Stimulated activated CD4-positive, alpha-beta T cell treated with anti-CD3 and anti-CD28 coated beads, Interleukin-1b, Interleukin-23, amount 100 ng/mL, for 24 hours (primary cell): Measurements from ENCODE around the gene TTC8.

Source experiments
- DNase-seq, 4 experiments: peaks; one replicate each; pipeline ENCODE4 v3.0.0-alpha.2; 2020; ENCODE audit warnings: low read depth in 4 of 4, low spot score in 1 of 4

The TTC8 gene

DNA sequence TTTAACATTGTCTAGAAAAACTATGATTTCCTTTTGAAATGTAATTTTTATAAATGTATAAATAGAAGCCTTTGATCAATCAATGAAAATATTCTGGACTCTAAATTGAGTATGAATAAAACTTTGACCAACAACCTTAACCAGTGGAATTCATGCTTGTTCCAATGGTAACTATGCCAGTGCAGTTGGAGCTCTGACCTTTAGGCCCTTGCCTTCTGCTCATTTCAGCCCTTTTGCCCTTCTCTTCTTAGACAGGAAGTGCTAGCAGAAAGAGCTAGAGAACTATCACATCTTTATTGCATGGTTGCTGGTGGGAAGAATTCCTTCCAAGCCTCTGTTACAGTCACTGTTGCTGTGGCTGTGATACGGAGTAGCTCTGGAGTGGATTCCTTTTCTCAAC, 39.7 kb downstream of the TTC8 start:
- no peak for DNase-seq

DNA sequence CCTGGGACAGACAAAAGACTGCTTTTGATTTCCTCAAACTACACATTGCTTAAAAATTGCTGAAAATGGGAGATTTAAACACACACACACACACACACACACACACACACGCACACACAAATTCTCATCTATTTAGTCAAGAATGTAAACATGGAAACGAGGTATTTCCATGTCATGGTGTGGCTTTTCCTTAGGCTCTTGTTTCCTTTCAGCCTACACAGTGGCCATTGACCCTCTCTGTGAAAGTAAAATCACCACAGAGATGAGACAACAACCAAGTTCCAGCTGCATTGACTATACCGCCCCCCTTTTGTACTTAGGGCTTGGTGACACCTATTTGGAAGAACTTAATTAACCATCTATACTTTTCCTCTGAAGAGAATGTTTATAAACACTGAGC, 41.9 kb downstream of the TTC8 start:
- DNase-seq = no peak

DNA sequence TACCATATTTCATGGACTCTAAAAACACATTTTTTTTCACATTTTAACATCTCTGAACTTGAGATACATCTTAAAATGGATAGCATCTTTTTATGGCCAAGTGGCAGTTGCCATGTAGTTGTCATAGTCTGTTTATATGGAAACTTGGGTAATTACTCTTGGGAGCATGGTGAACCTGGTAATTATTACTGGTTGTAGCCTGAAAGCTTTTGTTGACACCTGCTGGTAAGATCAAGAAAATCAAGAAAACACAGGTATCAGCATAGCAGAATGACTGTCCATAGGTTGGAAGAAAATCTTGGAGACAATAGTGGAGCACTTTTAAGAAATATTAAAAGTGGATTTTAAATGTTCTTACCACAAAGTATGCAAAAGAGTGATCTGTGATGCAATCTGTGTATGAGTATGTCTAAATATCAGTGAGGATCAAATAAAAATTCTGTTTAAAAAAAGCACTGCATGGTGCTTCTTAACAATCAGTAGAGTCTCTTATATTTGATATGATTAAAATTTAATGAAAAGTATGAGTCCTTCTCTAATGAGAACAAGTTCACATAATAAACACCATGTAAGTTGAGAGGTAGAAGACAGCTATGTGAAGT, 44.2 kb downstream of the TTC8 start:
- no peak for DNase-seq

DNA sequence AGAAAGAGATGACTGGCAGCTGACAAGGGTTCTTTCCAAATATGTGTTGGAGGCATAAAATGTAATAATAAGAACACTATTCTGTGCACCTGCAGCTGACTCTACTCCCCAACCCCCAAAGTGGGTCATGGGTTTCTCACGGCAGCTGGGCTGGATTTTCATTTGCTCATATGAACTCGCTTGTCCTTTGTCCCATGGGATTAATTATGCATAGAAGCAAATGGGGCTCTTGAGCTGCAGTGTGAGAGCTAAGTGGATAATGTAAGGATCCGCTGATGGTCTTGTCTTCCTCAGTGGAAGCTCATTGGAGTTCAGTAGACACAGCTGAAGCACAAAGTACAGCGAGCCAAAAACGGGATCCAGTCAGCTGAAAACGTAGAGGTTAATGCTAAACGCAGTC, 46.3 kb downstream of the TTC8 start:
- no peak for DNase-seq

DNA sequence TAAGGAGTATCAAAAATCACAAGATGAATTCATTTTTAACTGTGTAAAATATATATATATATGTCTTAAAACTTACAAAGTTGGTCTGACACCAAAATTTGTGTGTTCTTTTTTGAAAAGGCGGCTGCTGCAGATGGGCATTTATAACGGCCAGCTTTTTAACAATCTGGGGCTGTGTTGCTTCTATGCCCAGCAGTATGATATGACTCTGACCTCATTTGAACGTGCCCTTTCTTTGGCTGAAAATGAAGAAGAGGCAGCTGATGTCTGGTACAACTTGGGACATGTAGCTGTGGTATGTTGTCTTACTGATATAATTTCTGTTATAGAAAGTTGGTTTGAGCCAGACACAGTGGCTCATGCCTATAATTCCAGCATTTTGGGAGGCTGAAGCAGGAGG, 47.0 kb downstream of the TTC8 start:
- no peak for DNase-seq

DNA sequence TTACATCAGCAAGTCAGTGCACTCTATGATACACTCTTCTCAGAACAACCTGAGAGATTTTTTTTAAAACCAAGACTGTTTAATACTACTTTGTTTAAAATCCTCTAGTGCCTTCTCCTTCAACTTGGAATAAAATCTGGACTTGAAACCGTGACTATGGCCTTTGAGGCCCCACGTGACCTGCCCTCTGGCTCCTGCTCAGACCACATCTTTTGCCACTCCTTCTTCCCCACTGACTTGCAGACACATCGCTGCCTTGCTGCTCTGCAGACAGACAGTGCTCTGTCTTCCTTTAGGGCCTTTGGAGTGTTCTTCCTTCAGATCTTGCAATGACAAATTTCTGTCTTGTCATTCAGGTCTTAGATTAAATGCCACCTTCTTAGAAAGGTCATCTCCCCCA, 48.5 kb downstream of the TTC8 start:
- DNase-seq = no peak

DNA sequence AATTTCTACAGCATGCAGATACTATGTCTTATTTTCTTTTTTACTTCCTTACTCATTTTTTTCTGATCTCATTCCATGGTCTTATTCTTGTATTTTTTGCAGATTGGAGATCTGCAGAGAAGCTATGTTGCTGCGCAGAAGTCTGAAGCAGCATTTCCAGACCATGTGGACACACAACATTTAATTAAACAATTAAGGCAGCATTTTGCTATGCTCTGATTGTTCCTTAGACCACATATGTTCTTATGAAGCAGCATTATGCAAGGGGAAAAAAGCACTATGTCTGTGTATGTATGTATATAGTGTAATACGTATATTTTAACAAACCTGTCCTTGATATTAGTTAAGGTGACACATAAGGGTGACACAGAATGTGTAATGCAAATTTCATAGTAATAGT, 52.7 kb downstream of the TTC8 start:
- no peak for DNase-seq

DNA sequence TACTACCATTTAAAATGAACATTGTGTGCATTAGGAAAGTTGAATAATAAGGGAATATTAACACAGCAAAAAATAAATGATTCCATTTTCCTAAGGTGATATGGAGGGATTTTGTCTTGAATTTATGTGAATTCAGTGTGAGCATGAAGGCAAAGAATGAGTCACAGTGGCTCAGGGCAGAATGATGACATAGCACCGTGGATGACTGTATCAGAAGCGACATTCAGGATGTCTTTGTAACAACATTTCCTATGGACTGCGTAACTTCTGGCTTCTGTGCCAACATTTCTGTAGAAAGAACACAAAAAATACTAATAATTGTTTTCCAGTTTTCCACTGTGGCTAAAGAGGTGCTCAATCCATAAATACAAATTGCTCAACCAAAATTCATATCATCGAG, 54.6 kb downstream of the TTC8 start:
- no peak for DNase-seq

DNA sequence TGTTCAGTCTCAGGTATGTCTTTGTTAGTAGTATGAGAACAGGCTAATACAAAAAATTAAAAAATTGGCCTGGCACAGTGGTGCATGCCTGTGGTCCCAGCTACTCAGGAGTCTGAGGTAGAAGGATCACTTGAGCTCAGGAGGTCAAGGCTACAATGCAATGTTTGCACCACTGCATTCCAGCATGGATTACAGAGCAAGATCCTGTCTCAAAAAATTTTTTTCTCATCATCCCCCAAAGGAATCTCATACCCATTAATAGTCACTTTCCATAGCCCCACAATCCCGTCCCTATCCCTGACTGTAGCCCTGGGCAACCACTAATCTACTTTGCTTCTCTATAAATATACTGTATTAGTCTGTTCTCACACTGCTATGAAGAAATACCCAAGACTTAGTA, 57.8 kb downstream of the TTC8 start:
- no peak for DNase-seq

DNA sequence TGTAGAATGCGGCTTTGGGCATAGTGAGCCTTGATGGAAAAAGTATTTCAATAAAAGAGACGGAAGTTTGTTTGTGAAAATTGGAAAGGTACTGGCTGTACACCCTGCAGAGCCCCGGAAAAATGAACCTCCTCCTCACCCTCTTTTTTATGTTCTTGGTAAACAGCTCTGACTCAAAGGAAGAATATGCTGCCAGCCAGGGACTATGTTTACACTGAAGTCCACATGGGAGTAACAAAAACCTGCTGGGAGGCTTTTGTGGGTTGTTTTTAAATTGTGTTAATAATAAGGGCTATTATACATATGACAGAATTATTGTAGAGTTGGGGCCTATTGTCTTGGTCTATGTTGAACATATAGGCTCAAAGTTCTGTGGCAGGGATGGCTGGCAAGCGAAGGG, 70.7 kb downstream of the TTC8 start:
- DNase-seq = no peak

DNA sequence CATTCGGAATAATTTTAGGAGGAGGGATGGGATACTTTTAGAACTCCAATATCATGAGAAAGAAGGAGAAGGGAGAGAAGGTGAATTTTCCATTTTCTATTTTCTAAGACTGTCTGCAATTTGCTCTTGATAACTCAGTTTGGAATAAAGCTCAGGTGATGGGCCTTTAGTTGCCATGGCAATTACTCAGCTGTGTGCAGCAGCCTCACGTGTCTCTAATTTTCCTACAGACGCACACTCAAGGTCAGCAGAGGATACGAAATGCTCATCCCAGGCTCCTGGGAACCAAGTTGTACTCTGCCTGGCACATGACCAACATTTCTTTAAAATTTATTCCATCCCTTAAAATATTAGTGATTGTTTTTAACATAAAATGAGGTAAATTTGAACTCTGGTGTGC, 76.7 kb downstream of the TTC8 start:
- DNase-seq = no peak

DNA sequence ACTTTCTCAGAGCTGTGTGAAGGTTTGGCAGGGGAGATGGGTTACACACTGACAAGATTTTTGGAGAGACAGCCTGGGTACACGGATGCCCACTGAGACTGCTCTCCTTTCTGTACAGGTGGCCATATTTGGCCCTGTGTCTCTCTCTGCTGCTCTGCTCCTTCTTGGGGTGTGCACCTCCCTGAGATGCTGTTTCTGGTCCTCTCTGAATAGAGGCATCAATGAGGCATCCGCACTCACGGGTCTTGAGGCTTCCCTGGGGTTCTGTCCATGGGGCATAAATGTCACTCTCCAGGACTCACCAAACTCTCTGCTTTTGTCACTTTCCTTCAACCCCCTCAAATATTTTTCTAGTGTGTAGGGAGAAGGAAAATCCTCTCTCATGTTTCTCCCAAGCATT, 77.5 kb downstream of the TTC8 start:
- DNase-seq = no peak

DNA sequence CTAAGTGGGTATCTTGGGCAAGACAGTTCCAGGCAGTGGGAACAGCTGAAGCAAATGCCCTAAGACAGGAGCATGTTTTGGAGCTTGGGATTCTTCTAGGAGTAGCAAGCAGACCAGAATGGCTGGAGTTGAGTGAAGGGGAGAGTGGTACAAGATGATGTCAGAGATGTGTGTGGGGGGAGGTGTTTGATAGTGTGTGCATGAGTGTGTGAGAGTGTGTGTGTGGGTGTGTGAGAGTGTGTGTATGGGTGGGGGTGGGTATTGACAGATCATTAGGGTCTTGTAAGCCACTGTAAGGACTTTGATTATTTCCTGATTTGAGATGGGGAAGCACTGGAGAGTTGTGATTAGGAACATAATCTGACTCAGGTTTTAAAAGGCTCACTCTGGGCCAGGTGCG, 78.4 kb downstream of the TTC8 start:
- DNase-seq = no peak

DNA sequence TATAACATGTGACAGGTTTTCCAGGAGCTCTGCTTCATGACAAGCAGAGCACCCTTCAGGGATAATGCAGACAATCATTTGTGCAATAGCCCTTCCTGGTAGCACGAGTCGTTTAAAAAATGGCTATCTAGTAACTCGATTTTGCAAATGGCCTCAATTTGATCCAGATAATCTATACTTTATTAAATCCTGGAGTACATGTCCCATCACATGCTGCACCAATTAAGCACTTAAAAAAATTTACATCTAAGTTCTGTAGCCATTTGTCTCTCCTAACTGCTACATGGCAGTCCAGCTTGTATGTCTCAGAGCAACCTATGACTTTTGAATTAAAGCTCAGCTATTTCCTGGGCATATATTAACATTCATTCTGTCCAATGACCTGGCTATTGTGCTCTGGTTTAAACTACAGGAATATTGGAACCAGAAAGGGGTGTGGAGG, 79.8 kb downstream of the TTC8 start:
- no peak for DNase-seq

DNA sequence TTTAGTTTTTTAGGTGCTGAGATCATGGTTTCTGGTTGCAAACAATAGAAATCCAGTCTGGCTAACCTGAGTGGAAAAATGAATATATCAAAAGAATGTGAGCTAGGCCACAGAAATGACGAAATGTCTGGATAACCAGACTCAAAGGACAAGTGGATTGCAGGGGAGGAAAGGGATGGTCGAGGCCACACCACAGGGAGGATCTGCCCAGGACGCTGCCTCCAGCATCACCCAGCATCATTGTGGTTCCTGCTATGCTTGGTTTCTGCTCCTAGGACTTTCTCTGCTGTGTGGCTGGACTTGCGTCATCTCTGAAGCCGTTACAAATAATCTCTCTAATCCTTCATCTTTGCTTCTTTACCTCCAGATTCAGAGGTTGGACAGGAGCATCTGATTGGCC, 80.4 kb downstream of the TTC8 start:
- DNase-seq = no peak

DNA sequence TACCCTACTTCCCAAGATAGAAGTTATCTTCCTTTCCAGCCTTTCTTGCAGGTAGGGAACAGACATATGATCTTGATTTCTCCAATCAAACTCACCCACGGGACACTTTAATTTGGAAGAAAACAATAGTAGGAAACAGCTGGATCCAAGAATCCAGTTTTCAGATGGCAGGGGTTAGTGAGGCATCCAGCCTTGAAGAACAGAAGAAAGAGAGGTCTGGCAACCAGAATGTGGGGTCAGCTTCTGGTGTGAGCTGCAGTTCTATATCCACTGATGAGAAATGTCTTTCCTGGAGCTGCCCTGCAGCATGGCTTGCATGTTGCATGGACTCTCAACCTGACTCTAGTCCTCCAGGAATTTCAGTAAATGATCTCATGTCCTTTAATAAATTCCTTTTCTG, 83.8 kb downstream of the TTC8 start:
- no peak for DNase-seq

DNA sequence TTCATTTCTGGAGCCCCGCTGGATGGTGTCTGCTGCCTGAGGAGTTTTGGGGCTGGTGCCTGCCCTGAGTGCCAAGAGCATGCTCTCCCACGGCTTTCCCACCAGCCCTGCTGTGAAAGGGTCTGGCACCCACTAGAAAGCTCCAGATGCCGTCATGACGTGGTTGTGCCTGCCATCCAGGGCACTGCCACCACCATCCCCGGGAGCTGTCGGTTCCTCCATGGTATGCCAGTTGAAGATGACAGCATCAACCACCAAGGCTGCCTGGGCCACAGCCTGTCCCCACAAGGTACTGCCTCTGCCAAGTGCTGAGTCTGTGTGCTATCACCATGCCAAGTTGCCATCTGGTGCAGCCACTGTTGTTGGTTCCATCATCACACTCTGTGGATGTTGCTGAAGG, 85.9 kb downstream of the TTC8 start:
- DNase-seq = no peak

DNA sequence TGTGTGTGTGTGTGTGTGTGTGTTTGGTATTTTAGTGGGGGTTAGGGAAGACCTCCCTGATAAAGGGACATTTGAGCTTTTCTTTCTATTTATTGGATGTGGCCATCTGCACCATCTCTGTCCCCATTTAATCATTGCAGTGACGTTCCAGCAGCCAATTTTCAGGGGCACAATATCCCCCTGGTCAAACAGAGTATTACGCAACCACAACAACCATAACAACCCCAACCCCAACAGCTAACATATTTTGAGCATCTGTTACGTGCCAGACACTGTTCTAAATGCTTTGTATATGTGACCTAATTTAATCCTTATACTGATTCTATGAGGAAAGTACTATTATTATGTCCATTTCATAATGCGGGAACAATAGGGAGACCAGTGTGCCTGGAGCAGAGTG, 87.4 kb downstream of the TTC8 start:
- DNase-seq = no peak

DNA sequence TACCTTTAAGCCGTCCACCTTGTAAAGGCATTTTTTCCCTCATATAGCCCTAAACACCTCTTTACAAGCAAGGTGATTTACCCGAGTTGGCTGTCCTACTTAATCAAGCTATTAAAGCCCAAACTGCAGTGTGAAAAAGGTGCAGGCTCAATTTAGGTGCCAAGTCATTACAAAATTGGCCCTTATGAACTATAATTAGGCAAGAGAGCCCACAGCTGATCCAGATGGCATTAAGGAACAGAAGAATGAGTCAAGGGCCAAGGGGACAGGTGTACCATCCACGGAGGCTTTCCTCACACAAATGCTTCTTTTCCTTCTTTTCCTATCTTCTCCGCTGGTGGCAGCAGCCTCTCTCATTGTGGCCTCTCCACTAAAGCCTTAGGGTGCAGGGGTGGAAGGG, 90.5 kb downstream of the TTC8 start:
- DNase-seq = no peak

DNA sequence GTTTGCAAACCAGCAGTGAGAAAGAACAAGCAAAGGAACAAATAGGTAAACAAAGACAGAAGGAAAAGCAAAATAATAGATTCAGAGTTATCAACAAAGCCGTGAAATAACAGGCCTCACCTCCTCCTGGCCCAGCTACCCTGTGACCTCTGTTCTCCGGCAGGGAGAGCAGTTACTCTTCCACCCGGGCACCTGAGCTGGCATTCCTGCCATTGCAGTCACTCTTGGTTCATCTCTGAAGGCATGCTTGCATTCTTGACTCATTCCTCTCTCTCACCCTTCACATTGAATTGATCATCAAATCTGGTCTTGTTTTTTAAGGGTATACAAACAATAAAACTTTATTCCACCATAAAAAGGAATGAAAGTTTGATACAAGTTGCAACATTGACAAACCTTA, 95.1 kb downstream of the TTC8 start:
- no peak for DNase-seq
